IPS-20b (cell line): ENCODE results near the gene MATK.
"Not testable (repeated sequence)": the region's sequence is repeated elsewhere in the genome, so short reads cannot be mapped to it uniquely, and the experiment has no call there.

Source experiments
- H3K27ac ChIP-seq: one replicate; pipeline ENCODE4 v1.5.1; 2013; ENCODE audit warnings: low read length
- H3K27me3 ChIP-seq: 2 replicates; pipeline ENCODE4 v1.6.1; 2013; ENCODE audit warnings: mild to moderate bottlenecking, low read length, inconsistent platforms; ENCODE audit not compliant: insufficient read depth
- H3K36me3 ChIP-seq: 2 replicates; pipeline ENCODE4 v1.6.1; 2013; ENCODE audit warnings: low read depth, mild to moderate bottlenecking, inconsistent platforms, low read length, moderate library complexity; ENCODE audit not compliant: insufficient read depth
- H3K4me1 ChIP-seq: 2 replicates; pipeline ENCODE4 v1.6.1; 2013; ENCODE audit warnings: mild to moderate bottlenecking, control low read depth, inconsistent platforms, low read length, moderate library complexity; ENCODE audit not compliant: insufficient read depth
- H3K4me3 ChIP-seq: 2 replicates; pipeline ENCODE4 v1.5.1; 2013; ENCODE audit warnings: mild to moderate bottlenecking, low read length, inconsistent platforms
- H3K9ac ChIP-seq: 2 replicates; pipeline ENCODE4 v1.6.1; 2013; ENCODE audit warnings: low read depth, mild to moderate bottlenecking, inconsistent platforms, low read length, moderate library complexity
- H3K9me3 ChIP-seq: 2 replicates; pipeline ENCODE4 v1.6.1; 2013; ENCODE audit warnings: mild to moderate bottlenecking, low read depth, low read length, inconsistent platforms; ENCODE audit not compliant: insufficient read depth

The MATK gene

GRCh38 chr19:3765757-3766156 is 20.4 kb downstream of the MATK start:
- H3K4me3 ChIP-seq, H3K27ac ChIP-seq, H3K4me1 ChIP-seq, H3K27me3 ChIP-seq, H3K9ac ChIP-seq, H3K9me3 ChIP-seq: not testable (repeated sequence)
- H3K36me3 ChIP-seq = peaks cover 21% of the 10 kb centered on the region; the same call in 1 of the 2 replicates

- H3K4me1 ChIP-seq = 0 out of 2 replicates have a peak, but pooled peaks cover 4% of the 10 kb centered on the region
- H3K36me3 ChIP-seq = peaks cover 21% of the 10 kb centered on the region; the same call in 1 of the 2 replicates
- no peaks in the 10 kb centered on the region for H3K9me3 ChIP-seq
- no peaks in the 10 kb centered on the region for H3K27me3 ChIP-seq
- no peak overlapping the region for H3K27ac ChIP-seq
- H3K4me3 ChIP-seq = no peak overlapping the region
- no peak overlapping the region for H3K9ac ChIP-seq
These were observed 21.1 kb downstream of the MATK start for GRCh38 chr19:3765121-3765520.

DNA sequence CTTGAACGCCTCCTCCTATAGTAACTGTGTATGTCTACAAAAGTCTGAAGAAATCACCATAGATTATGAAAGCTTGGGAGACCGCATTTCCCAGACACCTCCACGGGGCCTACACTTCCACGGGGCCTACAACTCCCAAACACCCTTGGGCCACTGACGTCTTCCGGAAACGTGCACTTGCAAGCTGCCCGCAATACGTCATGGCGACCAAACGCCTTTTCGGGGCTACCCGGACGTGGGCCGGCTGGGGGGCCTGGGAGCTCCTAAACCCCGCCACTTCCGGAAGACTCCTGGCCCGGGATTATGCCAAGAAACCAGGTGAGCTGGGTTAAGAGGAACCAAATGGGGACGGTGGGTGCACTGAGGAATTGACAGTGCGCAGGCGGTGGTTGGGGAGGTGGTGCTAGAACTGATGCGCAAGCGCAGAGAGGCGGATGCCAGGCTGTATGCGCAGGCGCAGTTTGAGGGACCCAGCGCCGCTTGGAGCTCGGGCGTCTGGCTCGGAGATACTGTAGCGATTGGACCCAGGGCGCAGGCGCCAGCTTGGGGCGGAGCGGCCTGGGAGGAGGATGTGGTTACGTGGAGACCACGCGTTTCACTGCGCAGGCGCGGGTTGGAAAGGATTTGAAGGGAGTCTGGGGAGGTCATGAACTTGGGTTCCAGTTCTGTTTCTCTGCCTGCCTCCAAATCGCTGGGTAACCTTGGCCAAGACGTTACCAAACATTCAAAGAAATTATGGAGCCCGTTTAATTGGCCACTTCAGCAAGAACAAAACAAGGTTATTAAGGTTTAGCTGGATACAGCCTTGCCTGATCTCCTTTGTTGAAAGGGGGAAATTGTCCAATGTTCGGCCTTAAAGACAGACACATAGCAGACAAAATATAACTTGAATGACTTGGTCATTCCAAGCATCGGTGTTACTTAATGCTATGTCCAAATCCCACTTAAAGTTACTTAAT is 23.4 kb downstream of the MATK start, which contains the start of gene MRPL54:
MRPL54 (plus strand) TSS at position 182 of the 959 bp plus-strand sequence; CDS start at position 201, 19 bp downstream.
- Histone ChIP-seq H3K27ac (peak within 1 kb of the TSS; percentile 92), H3K4me3 (peak within 1 kb of the TSS; percentile 98), H3K36me3 (peaks cover 25% of the 10 kb centered on the region; the same call in 1 of the 2 replicates), H3K9me3 (no peaks in the 10 kb centered on the region), H3K27me3 (no peaks in the 10 kb centered on the region), H3K4me1 (0 out of 2 replicates have a peak, but pooled peaks cover 4% of the 10 kb centered on the region), H3K9ac (peak within 1 kb of the TSS; percentile 97)

GRCh38 chr19:3762130-3762473 is 24.1 kb downstream of the MATK start:
- H3K9ac ChIP-seq = no peak overlapping the region
- no peaks in the 10 kb centered on the region for H3K9me3 ChIP-seq
- peaks cover 23% of the 10 kb centered on the region; the same call in 1 of the 2 replicates for H3K36me3 ChIP-seq
- H3K4me1 ChIP-seq = 0 out of 2 replicates have a peak, but pooled peaks cover 4% of the 10 kb centered on the region
- no peaks in the 10 kb centered on the region for H3K27me3 ChIP-seq
- H3K27ac ChIP-seq = no peak overlapping the region
- H3K4me3 ChIP-seq = peak overlapping the region; percentile 98

DNA sequence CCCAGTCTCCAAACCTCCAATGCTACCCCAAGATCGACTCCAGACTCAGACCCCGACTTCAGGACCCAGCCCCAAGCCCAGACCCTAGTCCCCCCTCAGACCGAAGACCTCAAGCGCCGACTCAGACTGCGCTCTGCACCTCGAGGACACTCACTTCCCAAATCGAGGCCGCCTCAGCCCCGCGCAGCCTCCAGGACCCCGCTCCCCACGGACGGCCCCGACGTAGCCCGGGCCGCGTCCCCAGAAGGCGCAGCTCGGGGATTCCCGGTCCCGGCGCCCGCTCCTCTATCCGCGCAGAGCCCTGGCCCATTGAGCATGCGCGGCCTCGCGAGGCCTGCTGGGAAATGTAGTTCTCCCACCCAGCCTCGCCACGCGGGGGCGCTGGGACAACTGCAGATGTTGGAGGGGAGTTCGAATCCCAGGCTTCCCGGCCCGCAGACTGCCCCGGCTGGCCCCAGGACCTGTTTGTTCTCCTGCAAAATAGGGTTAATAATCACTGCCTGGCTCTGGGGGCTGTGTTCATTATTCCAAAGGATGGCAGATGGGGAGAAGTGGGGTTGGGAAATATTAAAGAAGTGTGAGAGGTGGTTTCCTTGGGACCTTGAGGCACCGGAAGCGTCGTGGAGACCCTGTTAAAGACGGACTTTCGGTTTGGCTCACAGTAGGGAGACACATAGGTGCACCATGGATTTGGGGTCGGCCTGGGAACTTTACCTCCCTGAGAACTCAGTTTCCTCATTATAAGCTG is 24.6 kb downstream of the MATK start, which contains the start of gene APBA3:
APBA3 (minus strand) TSS at position 311 of the 748 bp plus-strand sequence. CDS start 1,428 bp downstream, outside the sequence.
- H3K9me3 ChIP-seq = no peaks in the 10 kb centered on the region
- H3K9ac ChIP-seq = peak within 1 kb of the TSS; percentile 97
- peak within 1 kb of the TSS; percentile 92 for H3K27ac ChIP-seq
- no peaks in the 10 kb centered on the region for H3K27me3 ChIP-seq
- 0 out of 2 replicates have a peak, but pooled peaks cover 4% of the 10 kb centered on the region for H3K4me1 ChIP-seq
- peaks cover 20% of the 10 kb centered on the region; the same call in 1 of the 2 replicates for H3K36me3 ChIP-seq
- H3K4me3 ChIP-seq = peak within 1 kb of the TSS; percentile 98

GRCh38 chr19:3760871-3761361 is 25.3 kb downstream of the MATK start:
- Histone ChIP-seq H3K9me3 (no peaks in the 10 kb centered on the region), H3K36me3 (peaks cover 18% of the 10 kb centered on the region; the same call in 1 of the 2 replicates), H3K9ac (peak overlapping the region; percentile 97), H3K27ac (peak overlapping the region; percentile 43), H3K27me3 (no peaks in the 10 kb centered on the region), H3K4me1 (0 out of 2 replicates have a peak, but pooled peaks cover 4% of the 10 kb centered on the region), H3K4me3 (peak overlapping the region; percentile 98)

GRCh38 chr19:3759482-3760254 is 26.5 kb downstream of the MATK start:
- H3K4me3 ChIP-seq = no peak overlapping the region
- H3K27ac ChIP-seq = no peak overlapping the region
- peaks cover 11% of the 10 kb centered on the region; the same call in 1 of the 2 replicates for H3K36me3 ChIP-seq
- 0 out of 2 replicates have a peak, but pooled peaks cover 4% of the 10 kb centered on the region for H3K4me1 ChIP-seq
- no peak overlapping the region for H3K9ac ChIP-seq
- no peaks in the 10 kb centered on the region for H3K9me3 ChIP-seq
- no peaks in the 10 kb centered on the region for H3K27me3 ChIP-seq

DNA sequence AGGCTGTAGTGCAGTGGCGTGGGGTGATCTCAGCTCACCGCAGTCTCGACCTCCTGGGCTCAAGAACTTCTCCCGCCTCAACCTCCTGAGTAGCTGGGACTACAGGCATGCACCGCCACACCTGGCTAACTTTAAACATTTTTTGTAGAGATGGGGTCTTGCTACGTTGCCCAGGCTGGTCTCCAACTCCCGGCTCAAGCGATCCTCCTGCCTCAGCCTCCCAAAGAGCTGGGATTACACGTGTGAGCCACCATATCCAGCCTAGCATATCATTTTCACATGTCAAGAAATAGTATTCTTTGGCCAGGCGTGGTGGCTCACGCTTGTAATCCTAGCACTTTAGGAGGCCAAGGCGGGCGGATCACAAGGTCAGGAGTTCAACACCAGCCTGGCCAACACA is 27.9 kb downstream of the MATK start:
- not testable (repeated sequence) for H3K4me1 ChIP-seq, H3K9ac ChIP-seq, H3K27ac ChIP-seq, H3K4me3 ChIP-seq, H3K27me3 ChIP-seq, H3K9me3 ChIP-seq
- H3K36me3 ChIP-seq = peaks cover 11% of the 10 kb centered on the region; the same call in 1 of the 2 replicates

GRCh38 chr19:3757705-3758104 is 28.5 kb downstream of the MATK start:
- not testable (repeated sequence) for H3K27me3 ChIP-seq, H3K4me1 ChIP-seq, H3K9me3 ChIP-seq, H3K4me3 ChIP-seq, H3K27ac ChIP-seq, H3K9ac ChIP-seq
- H3K36me3 ChIP-seq = peaks cover 11% of the 10 kb centered on the region; the same call in 1 of the 2 replicates

- no peak overlapping the region for H3K27ac ChIP-seq
- H3K9me3 ChIP-seq = no peaks in the 10 kb centered on the region
- no peak overlapping the region for H3K9ac ChIP-seq
- H3K4me1 ChIP-seq = no peaks in the 10 kb centered on the region
- no peaks in the 10 kb centered on the region for H3K27me3 ChIP-seq
- H3K4me3 ChIP-seq = no peak overlapping the region
- peaks cover 22% of the 10 kb centered on the region for H3K36me3 ChIP-seq
These were observed 32.4 kb downstream of the MATK start for GRCh38 chr19:3753631-3754410.
